HEK293 (cell line): ENCODE measurements around the gene PBRM1.

ENCODE experiments used
- CTCF ChIP-seq: fragments of 450-650 bp; formaldehyde crosslinking; IDR thresholded peaks from 2 replicates; pipeline ENCODE4 v1.5.1; 2016; ENCODE audit warnings: missing biosample characterization, missing genetic modification characterization
- REST ChIP-seq: fragments of 450-650 bp; formaldehyde crosslinking; IDR thresholded peaks from 2 replicates; pipeline ENCODE4 v1.5.1; 2016; ENCODE audit warnings: missing biosample characterization, missing genetic modification characterization
- SCRT1 ChIP-seq: fragments of 450-650 bp; formaldehyde crosslinking; IDR thresholded peaks from 2 replicates; pipeline ENCODE4 v1.5.1; 2016; ENCODE audit warnings: missing biosample characterization, missing genetic modification characterization, borderline replicate concordance
- TCF7L2 ChIP-seq: IDR thresholded peaks from 2 replicates; pipeline ENCODE4 v1.6.1; 2011; ENCODE audit warnings: low read depth, mild to moderate bottlenecking, inconsistent platforms, low read length, moderate library complexity, borderline replicate concordance
- ZBTB49 ChIP-seq: fragments of 450-650 bp; formaldehyde crosslinking; IDR thresholded peaks from 2 replicates; pipeline ENCODE4 v1.5.1; 2016; ENCODE audit warnings: missing biosample characterization, missing genetic modification characterization, low read depth
- ZBTB7A ChIP-seq: fragments of 450-650 bp; formaldehyde crosslinking; IDR thresholded peaks from 2 replicates; pipeline ENCODE4 v1.5.1; 2016; ENCODE audit warnings: low read depth, missing biosample characterization, missing genetic modification characterization
- ZFP3 ChIP-seq: fragments of 450-650 bp; formaldehyde crosslinking; IDR thresholded peaks from 2 replicates; pipeline ENCODE4 v1.5.1; 2016; ENCODE audit warnings: low read depth, missing biosample characterization, missing genetic modification characterization
- ZFP37 ChIP-seq: fragments of 450-650 bp; formaldehyde crosslinking; IDR thresholded peaks from 2 replicates; pipeline ENCODE4 v1.5.1; 2016; ENCODE audit warnings: missing biosample characterization, missing genetic modification characterization
- ZNF362 ChIP-seq: fragments of 450-650 bp; formaldehyde crosslinking; IDR thresholded peaks from 2 replicates; pipeline ENCODE4 v1.5.1; 2016; ENCODE audit warnings: missing biosample characterization, missing genetic modification characterization
- ZNF501 ChIP-seq: fragments of 450-650 bp; formaldehyde crosslinking; IDR thresholded peaks from 2 replicates; pipeline ENCODE4 v1.5.1; 2016; ENCODE audit warnings: missing biosample characterization, missing genetic modification characterization
- ZNF837 ChIP-seq: fragments of 450-650 bp; formaldehyde crosslinking; IDR thresholded peaks from 2 replicates; pipeline ENCODE4 v1.5.1; 2016; ENCODE audit warnings: missing biosample characterization, missing genetic modification characterization
- ZSCAN18 ChIP-seq: fragments of 450-650 bp; formaldehyde crosslinking; IDR thresholded peaks from 2 replicates; pipeline ENCODE4 v1.5.1; 2016; ENCODE audit warnings: missing biosample characterization, missing genetic modification characterization
- ZSCAN5A ChIP-seq: fragments of 450-650 bp; formaldehyde crosslinking; IDR thresholded peaks from 2 replicates; pipeline ENCODE4 v1.5.1; 2016; ENCODE audit warnings: missing biosample characterization, missing genetic modification characterization

GRCh38 chr3:52733256-52733891 lies 47.7 kb upstream of the PBRM1 start:
- TF ChIP-seq ZBTB7A (tag by site-specific recombination), result no peak
- no peak for TF ChIP-seq CTCF (tag by site-specific recombination)
- TF ChIP-seq ZBTB49 (tag by site-specific recombination), result no peak
- TF ChIP-seq ZSCAN18 (tag by site-specific recombination), result no peak
- no peak for TF ChIP-seq ZNF837 (tag by site-specific recombination)
- TF ChIP-seq ZNF362 (tag by site-specific recombination), result no peak
- no peak for TF ChIP-seq ZSCAN5A (tag by site-specific recombination)
- TF ChIP-seq SCRT1, result no peak
- no peak for TF ChIP-seq ZNF501 (tag by site-specific recombination)
- no peak for TF ChIP-seq TCF7L2
- no peak for TF ChIP-seq ZFP37 (tag by site-specific recombination)
- TF ChIP-seq REST (tag by site-specific recombination), result no peak
- no peak for TF ChIP-seq ZFP3 (tag by site-specific recombination)
